C4-2B (cell line): ENCODE measurements around the gene KDM4C.

Experiments
- CTCF ChIP-seq: fragments of 450-650 bp; conservative IDR thresholded peaks from 2 replicates; pipeline ENCODE4 v1.5.1; 2017; ENCODE audit warnings: mild to moderate bottlenecking
- ZFX ChIP-seq: fragments of 450-650 bp; IDR thresholded peaks from 2 replicates; pipeline ENCODE4 v1.6.1; 2017

- TF ChIP-seq CTCF (no peak), ZFX (no peak)
Observed at GRCh38 chr9:6926436-6926835, 168.7 kb downstream of the KDM4C start.
